Lower lobe of right lung (tissue), 2 donors: Measurements from ENCODE around the gene MCF2L. TPM values are rescaled to one million over a fixed set of nuclear protein-coding genes. Genes with fewer than 3 reads are reported as not detected.

Experiments used
- ATAC-seq, 2 donors: fragments of 200-7000 bp; cut with Tn5 transposase; one replicate each; pipeline ENCODE4 v1.9.1; 2020 to 2022; ENCODE audit warnings: mild to moderate bottlenecking in 2 of 2, moderate library complexity in 2 of 2
- DNase-seq: peaks from one replicate; pipeline ENCODE4 v3.0.0-alpha.2; 2020
- H3K27ac ChIP-seq: fragments of 200-600 bp; one replicate; pipeline ENCODE4 v1.8.0; 2022
- H3K27me3 ChIP-seq: fragments of 200-600 bp; one replicate; pipeline ENCODE4 v1.8.0; 2022; ENCODE audit warnings: low read depth
- H3K36me3 ChIP-seq: fragments of 200-600 bp; one replicate; pipeline ENCODE4 v1.8.0; 2022; ENCODE audit warnings: mild to moderate bottlenecking
- H3K4me1 ChIP-seq: fragments of 200-600 bp; one replicate; pipeline ENCODE4 v1.8.0; 2022
- H3K4me3 ChIP-seq: fragments of 200-600 bp; one replicate; pipeline ENCODE4 v1.8.0; 2022; ENCODE audit warnings: mild to moderate bottlenecking
- H3K9me3 ChIP-seq: fragments of 200-600 bp; one replicate; pipeline ENCODE4 v1.8.0; 2022
- CTCF ChIP-seq: fragments of 200-600 bp; IDR thresholded peaks from one replicate; pipeline ENCODE4 v1.8.0; 2022; ENCODE audit warnings: antibody characterized with exemption, mild to moderate bottlenecking
- intact Hi-C: fragments of 100-400 bp; cut with DNase I; formaldehyde crosslinking; loops from one replicate; pipeline ENCODE4 v1.11.0; 2022
- total RNA-seq: library from RNA; stranded (reverse); fragmentation: NEBNext Ultra II Directional; extraction: Animal tissue kit (Norgen Biotek cat#: 25700); gene quantifications from one replicate; pipeline ENCODE4 v1.2.1, GENCODE V29; 2021
- donor health status: DM: no; HTN: yes; CAD: no; lungs with severe emphysema.

The MCF2L gene
- total RNA-seq, 1 donor from 2014 or later: 42.4 TPM

DNA sequence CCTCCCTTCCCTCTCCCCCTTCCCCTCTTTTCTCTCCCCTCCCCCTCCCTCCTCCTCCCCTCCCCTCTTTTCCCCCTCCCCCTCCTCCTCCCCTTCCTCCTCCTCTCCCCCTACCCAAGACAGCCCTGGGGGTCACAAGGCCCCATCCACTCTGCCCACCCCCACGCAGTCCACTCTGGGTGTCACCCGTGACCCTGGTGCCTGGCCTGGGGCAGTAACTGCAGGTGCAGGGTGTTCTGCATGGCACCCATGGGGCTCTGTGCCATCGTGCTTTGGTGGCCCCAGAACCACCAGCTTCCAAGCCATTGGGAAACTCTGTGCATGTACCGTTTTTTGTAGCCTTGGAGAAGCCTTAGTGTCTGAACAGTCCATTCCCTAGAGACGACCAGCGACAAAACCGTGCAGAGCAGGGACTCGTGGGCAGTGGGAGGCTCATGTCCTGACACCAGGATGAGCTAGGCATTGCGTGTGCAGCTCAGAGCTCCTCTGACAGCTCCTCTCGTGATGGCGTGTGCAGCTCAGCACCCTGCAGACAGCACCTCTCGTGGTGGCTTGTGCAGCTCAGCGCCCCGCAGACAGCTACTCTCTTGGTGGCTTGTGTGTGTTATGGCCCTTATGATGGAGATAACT, 92.9 kb downstream of the MCF2L start:
- no peak for TF ChIP-seq CTCF
- Histone ChIP-seq H3K4me1 (no peaks in the 10 kb centered on the region), H3K27me3 (no peaks in the 10 kb centered on the region), H3K27ac (no peak overlapping the region), H3K36me3 (no peaks in the 10 kb centered on the region), H3K4me3 (no peak overlapping the region), H3K9me3 (no peaks in the 10 kb centered on the region)
- peak; percentile 29 for DNase-seq
- no peak for ATAC-seq
- intact Hi-C loops: no loop called here

DNA sequence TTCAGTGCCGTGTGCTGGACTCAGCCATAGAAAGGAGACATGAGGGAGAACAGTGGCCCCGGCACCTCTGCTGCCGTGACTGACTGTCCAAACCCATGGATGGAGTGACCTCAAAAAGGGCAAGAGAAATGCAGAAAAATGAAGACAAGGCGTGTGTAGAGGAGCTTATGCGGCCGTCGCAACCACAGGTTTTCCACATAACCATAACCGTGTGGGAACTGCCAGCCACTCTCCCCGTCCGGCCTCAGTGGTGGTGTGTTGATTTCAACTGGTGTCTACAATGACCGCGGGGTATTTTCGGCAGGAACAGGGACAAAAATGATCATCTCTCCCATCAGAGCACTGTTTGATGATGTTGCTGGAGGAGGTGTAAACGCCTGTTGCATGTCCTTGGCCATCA, 93.7 kb downstream of the MCF2L start:
- Histone ChIP-seq H3K27ac (no peak overlapping the region), H3K36me3 (no peaks in the 10 kb centered on the region), H3K9me3 (no peaks in the 10 kb centered on the region), H3K4me3 (no peak overlapping the region), H3K27me3 (no peaks in the 10 kb centered on the region), H3K4me1 (no peaks in the 10 kb centered on the region)
- TF ChIP-seq CTCF: no peak
- DNase-seq: peak; percentile 11
- ATAC-seq: no peak
- intact Hi-C loops: no loop called here

- no peak for ATAC-seq
- no peaks in the 10 kb centered on the region for H3K9me3 ChIP-seq
- no peak overlapping the region for H3K4me3 ChIP-seq
- no peak for TF ChIP-seq CTCF
- no peaks in the 10 kb centered on the region for H3K36me3 ChIP-seq
- peak; percentile 41 for DNase-seq
- no peaks in the 10 kb centered on the region for H3K27me3 ChIP-seq
- H3K4me1 ChIP-seq: no peaks in the 10 kb centered on the region
- intact Hi-C loops: no loop called here
- no peak overlapping the region for H3K27ac ChIP-seq
These were observed 94.1 kb downstream of the MCF2L start for GRCh38 chr13:113063091-113063491.

- intact Hi-C loops: no loop called here
- no peaks in the 10 kb centered on the region for H3K36me3 ChIP-seq
- no peaks in the 10 kb centered on the region for H3K4me1 ChIP-seq
- H3K9me3 ChIP-seq: no peaks in the 10 kb centered on the region
- H3K27me3 ChIP-seq: no peaks in the 10 kb centered on the region
- no peak overlapping the region for H3K4me3 ChIP-seq
- H3K27ac ChIP-seq: no peak overlapping the region
- ATAC-seq (peak in 1 of 2 donors; percentile 6), DNase-seq (no peak)
- no peak for TF ChIP-seq CTCF
These were observed 95.1 kb downstream of the MCF2L start for GRCh38 chr13:113064000-113064533.

- no peak for DNase-seq
- H3K36me3 ChIP-seq: no peaks in the 10 kb centered on the region
- no peaks in the 10 kb centered on the region for H3K27me3 ChIP-seq
- H3K27ac ChIP-seq: no peak overlapping the region
- no peak overlapping the region for H3K4me3 ChIP-seq
- no peak for TF ChIP-seq CTCF
- ATAC-seq: peak; percentile 82 to 90
- no peaks in the 10 kb centered on the region for H3K9me3 ChIP-seq
- intact Hi-C loops: no loop called here
- H3K4me1 ChIP-seq: no peaks in the 10 kb centered on the region
These were observed 95.8 kb downstream of the MCF2L start for GRCh38 chr13:113064534-113065405.
